ENCODE measurements around the gene NAV2.

The NAV2 gene, protein sequence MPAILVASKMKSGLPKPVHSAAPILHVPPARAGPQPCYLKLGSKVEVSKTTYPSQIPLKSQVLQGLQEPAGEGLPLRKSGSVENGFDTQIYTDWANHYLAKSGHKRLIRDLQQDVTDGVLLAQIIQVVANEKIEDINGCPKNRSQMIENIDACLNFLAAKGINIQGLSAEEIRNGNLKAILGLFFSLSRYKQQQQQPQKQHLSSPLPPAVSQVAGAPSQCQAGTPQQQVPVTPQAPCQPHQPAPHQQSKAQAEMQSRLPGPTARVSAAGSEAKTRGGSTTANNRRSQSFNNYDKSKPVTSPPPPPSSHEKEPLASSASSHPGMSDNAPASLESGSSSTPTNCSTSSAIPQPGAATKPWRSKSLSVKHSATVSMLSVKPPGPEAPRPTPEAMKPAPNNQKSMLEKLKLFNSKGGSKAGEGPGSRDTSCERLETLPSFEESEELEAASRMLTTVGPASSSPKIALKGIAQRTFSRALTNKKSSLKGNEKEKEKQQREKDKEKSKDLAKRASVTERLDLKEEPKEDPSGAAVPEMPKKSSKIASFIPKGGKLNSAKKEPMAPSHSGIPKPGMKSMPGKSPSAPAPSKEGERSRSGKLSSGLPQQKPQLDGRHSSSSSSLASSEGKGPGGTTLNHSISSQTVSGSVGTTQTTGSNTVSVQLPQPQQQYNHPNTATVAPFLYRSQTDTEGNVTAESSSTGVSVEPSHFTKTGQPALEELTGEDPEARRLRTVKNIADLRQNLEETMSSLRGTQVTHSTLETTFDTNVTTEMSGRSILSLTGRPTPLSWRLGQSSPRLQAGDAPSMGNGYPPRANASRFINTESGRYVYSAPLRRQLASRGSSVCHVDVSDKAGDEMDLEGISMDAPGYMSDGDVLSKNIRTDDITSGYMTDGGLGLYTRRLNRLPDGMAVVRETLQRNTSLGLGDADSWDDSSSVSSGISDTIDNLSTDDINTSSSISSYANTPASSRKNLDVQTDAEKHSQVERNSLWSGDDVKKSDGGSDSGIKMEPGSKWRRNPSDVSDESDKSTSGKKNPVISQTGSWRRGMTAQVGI (N-terminal part only)

DNA sequence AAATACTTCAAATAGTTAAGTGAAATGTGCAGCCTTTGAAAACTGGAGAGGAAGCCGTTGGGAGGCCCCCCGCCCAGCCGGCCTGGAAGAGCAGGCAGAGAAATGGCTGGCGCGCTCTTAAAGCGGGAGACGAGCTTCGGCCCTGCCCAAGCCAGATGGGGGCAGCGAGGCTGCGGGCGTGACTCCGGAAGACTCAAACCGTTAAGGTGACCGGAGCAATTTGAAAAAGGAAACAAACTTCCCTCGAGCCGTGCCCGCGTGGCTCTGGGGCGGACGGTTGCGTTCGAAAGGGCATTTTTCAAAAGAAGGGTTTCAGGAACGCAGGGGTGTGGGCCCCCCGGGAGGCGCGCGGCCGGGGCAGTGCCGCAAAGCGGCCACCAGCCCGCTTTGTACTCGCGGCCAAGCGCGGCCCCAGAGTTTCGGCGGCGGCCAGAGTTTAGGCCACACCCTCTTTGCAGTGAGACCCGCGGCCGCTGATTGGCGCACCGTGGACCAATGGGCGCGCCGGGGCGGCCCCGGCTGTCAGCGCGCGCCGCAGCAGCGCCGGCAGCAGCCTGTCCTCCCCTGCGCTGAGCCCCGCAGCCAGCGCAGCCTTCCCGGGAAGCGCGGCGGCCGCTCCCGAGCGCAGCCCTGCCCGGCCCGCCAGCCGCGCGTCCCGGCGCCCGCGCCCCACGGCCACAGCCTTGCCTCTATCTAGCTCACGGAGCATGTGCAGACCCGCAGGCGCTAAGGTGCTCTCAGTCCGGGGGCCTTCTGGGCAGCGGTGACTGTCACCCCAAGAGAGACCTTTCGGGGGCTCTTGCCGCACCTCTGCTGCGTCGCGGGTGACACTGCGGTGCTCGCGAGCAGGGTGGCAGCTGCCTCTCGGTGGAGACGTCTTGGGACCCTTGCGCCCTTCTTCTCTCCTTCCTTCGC, at the start of gene NAV2:
NAV2 (plus strand) TSS at position 557 of the 915 bp plus-strand sequence. CDS start 859 bp downstream, outside the sequence.
- DNase-seq = peak; percentile 80

DNA sequence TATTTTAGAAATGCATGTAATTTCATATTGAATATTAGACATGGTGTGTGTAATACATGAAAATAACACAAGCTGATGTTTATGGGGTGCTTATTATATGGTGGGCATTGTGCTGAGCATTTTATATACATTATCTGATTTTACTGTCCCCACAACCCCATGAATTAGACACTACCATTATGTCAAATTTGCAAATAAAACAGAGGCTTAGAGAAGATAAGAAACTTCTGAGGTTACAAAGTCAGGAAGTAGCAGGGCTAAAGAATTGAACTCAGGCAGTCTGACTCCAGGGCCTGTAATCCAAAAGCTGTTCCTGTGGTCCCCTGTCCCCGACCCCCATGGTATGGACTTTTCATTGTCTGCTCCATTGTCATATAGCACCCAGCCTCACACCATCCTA, 49.4 kb upstream of the NAV2 start:
- DNase-seq = no peak

DNA sequence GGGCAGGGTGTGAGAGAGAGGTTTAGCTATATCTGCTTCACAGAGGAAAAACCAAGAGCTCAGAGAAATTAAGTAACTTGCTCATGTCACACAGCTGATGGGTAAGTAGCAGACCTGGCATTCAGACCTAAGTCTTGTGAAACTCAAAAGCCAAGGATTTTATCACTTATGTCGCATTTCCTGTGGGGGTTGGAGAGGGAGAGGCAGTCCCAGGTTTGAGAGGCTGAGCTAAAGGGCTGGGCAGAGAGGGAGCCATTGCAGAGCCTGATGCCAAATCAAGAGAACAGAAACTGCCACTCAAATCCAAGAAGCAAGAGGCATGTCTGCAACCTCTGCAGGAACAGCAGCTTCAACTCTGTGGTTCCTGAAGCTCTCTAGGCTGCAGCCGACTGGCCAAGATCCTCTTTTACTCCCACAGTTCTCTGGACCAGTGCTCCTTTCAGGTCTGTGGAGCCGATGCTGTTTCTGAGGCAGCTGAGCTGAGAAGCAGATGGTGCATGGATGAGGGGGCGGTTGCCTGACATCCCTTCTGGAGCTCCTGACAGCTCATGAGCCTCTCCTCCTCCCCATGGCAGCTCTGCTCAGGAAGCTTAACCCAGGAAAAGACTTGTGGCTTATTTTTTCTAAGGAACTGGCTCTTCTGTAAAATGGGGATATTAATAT, 47.6 kb upstream of the NAV2 start:
- DNase-seq = no peak

DNA sequence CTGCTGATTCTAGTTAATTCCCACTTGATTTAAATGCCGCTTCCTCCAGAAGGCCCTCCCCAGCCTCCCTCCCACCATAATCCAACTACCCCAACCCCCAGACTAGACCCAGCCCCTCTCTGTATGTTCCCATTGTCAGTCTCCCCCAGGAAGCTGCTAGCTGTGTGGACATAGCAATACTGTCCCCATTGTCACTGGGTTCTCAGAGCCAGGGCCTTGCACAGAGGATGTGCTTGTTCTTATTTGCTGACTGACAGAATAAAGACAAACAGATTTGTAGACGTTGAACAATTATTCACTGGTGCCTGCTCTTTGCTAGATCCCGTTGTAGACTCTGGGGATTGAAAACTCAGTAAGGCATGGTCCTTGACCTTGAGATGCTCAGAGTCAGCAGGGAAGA, 45.7 kb upstream of the NAV2 start:
- no peak for DNase-seq

DNA sequence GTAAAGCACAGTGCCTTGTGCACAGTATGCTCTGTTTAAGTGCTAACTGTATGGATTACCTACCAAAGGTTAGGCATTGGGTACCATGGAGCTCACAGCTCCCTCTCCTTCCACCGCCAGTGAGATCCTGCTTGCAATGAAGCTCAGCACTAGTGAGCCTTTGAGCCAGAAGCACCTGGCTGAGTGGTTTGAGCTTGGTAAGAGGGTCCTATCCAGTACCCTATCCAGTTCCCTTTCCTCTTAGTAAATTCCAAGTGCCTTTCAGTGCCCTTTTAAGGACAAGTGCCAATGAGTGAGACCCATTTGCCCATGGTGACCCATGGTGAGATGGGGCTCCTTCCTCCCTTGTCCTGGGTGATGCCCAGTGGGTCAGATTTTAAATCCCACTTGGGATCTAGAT, 43.1 kb upstream of the NAV2 start:
- DNase-seq = no peak

DNA sequence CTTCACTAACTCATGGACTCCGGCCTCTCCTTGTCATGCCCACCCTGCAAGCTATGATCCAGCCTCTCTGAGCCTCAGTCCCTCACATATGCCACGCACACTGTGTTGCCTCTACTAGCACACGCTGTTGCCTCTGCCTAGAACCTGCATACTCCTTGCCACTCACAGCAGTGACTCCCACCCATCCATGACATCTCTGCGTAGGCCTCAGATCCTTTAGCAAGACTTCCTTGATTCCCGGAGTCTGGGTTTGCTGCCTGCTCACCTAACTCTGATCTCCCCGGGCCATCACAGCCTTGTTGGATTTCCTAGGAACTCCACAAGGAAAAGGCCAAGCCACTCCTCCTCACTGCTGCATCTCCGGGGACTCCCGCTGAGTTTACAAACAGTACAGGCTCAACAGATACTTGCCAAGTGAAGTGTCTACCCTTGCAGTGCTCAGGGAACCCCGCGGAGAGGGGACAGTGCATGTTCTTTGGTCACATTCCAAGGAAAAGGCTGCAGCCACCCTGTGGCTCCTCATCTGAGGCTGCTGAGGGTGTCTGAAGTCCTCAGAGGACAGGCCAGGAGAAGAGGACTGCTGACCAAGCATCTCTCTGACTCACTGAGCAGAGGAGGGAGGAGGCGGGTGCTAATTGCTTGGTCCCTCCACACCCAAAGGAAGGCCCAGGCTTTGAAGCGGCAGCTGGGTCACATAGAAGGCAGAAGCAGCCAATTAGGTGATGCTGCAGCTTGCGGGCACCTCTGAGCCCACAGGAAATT, 42.4 kb upstream of the NAV2 start:
- DNase-seq = no peak

DNA sequence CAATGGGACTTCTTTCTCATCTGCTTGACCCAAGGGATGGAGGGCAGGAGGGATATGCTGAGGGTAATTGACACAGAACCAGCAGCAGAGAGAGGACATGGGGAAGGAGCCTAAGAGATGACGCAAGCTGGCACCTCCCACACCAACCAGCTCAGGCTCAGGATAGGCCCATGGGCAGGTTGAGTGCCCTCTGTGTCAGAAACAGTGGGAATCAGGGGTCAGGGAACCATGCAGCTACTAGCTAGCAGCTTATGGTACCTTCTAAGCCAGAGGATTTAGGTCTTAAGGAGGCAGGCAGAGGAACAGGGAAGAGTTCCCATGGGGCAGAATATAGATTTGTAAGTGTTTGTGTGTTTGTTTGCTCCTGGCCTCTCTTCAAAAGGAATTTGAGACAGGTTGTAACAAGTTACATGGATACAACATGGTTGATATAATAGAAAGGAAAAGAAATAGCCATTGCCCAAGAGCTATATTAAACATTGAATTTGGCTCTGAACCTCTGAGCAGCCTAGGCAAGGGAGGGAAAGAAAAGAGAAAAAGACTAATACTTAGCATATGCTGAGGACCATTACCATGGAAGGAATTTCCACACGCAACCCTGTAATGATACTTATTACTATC, 39.9 kb upstream of the NAV2 start:
- no peak for DNase-seq

DNA sequence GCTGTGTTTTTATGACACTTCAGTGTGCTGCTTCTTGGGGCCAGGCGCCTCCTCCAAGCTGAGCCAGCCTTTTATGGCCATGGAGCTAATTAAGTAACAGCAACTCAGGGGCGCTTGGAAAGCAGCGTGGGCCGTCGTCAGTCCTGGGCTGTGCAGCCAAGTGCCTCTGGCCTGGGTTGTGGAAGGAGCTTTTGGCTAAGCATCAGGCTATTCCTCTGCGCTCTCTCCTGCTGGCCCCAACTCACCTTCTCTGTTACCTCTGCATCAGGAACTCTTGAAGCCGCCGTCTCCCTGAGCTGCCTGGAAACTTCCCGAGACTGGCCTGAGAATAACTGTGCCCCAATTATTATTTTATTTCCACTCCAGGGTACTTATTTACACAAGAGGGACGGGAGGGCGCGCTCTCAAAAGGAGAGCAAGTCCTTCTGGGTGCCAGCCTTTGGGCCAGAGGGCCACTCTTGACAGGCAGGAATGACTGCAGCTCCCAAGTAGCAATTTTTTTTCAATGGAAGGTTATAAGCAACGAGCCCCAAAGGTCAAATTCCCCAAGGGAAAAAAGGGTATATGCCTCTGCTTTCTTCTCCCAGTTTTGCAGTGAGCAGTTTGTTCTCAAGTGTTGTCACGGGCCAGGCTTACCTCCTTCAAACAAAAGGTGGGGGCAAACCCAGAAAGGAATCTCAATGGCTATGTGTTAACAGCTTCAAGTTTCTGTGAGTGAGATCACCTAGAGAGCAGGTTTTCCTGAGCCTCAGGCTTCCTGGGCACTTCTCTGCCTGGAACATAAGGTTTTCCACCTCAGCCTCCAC, 38.5 kb upstream of the NAV2 start:
- DNase-seq = peak; percentile 24

DNA sequence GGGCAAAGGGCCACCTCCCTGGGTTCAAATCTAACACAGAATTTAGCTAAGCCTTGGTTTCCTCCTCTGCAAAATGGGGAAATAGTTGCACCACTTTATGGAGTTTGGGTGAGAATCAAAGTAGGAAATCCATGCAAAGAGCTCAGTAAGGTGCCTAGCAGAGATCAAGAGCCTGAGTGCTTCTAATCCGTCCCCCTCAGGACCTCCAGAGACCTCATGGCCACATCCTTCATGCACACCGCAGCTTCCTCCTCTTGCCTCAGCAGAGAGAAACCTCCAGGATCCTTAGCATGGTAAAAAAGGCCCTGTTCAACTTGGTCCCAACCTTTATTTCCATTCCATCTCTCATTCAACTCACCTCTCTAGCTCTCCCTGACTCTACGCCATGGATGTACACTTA, 37.8 kb upstream of the NAV2 start:
- no peak for DNase-seq

DNA sequence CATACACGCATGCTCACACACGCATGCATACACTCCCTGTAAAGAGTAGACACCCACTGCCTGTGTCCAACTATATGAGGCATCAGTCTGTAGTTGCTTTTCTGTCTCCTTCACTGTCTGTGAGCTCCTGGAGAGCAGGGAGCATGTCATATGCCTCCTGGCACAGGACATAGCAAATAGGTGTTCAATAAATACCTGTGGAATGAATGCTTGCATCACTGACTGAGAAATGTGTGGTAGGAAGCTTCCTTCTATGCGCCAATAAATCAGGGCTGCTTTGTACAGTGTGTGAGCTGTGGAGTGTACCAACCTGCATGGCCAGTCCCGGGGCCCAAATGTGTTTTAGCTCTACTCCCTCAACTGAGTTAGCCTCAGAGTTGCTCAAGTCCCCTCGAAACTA, 37.2 kb upstream of the NAV2 start:
- no peak for DNase-seq

DNA sequence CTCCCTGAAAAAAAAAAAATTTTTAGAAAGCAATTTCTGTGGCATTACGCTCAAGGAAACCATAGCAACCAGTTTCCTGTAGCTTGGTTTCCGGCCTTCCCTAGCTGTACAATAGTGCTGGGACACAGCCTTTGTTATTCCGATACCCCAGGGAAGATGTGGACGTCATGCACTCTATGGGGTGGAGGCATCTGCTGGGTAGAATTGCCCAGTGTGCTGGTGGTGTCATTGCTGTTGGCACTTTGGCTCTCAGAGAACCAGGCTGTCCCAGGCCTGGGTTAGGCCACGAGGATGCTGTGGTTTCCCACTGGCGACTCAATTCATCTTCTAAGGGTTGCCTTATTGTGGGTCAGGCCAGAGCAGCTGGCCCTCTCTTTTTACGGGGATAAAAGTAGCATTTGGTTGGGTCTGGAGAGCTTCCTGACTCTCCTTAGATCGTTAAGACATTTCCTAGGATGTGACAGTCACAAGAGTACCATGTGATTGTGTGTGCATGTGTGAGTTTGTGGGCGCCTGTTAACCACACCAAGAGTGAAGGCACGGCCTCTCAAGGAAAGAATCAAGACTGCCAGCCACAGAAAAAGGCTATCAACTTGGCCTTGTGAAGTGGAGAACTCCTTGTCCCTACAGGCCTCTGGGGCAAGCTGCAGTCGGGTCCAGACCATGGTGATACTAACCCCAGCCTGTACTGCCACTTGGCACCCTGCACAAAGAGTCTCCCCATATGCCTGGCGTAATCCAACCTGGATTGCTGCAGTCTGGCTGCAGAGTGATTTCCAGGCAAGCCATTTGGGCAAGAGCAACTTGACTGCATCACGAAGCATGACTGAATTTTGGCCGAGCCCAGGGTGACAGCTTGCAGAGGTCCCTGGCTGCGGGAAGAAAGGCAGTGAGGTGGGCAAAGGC, 35.9 kb upstream of the NAV2 start:
- DNase-seq = no peak

DNA sequence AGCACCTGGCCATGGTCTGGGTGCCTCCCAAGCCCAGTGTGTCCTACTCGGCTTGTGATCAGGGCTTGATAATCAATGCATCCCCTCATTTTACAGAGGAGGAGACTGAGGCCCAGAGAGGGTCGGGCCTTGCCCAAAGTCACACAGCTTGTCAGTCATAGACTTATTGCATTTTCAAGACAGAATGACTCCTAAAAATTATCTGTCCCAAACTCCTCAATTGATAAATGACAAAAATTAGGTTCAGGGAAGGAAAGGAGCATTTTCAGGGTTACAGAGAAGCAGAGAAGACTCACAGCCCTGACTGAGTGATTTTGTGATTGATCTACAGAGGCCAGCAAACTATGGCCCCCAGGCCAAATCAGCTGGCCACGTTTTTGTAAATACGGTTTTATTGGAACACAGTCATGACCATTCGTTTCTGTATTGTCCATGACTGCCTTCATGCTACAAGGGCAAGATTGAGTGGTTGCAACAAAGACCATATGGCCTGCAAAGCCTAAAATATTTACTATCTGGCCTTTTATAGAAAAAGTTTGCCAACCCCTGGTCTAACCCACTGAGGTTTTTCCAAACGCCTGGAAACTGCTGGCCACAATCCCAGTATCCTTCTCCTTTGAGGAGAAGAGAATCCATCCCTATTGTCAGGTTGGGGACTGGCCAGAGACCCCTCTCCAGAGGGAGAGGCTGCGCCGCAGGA, 35.1 kb upstream of the NAV2 start:
- no peak for DNase-seq

DNA sequence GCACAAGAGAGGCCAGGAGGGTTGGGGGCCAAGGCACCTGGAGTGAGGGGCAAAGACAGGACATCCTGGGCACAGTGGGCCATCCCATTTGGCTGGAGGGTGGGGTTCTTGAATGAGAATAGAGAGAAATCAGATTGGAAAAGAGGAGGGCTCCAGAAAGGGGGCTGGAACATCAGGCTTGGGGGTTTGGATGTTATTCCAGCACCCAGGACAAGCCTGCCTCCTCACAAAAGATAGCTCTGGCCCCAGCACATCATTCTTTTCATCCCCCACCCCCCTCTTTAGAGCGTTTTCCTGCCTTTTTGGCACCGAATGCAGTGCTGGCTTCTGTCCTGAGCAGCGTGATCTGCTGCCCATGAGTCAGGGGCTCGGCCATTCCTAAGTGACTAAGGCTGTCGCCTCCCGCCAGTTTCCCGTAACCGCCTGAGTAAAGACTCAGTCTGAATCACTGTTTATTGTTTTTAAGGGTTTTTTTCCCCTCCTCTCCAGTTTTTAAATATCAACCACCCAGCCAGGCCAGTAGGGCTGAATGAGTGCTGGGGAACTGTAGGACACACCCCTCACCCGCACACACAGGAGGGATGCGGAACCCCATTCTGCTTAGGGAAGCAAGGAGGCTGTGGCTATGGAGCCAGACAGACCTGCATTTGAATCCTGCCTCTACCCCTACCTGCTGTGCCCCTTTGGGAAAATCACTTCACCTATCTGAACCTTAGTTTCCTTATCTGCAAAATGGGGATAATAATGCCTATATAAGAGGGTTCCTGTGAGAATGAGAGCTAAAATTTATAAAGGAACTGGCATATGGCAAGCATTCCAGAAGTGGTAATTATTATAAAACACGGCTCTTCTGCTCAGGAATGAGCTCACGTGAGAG, 32.4 kb upstream of the NAV2 start:
- no peak for DNase-seq

DNA sequence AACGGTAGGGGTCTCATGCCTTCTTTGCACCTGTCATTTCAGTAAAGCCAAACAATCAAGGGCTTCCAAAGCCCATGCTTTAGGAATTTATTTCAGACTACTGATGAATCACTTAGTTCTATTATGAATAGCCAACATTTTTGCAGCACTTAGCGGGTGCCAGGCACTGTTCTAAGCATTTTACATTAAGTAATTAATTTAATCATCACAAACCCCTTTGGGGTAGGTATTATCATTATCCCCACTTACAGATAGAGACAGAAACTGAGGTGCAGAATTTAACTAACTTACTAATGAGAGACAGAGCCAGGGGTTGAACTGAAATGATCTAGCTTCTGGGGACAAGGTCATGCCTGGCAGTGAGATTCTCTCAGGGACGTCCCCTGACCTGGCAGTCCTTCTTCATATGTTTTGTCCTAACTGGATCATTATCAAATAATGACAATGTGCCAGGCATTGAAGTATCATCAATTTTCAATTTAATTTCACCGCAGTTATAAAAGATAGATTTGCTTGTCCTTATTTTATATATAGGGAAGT, 31.7 kb upstream of the NAV2 start:
- DNase-seq = no peak

DNA sequence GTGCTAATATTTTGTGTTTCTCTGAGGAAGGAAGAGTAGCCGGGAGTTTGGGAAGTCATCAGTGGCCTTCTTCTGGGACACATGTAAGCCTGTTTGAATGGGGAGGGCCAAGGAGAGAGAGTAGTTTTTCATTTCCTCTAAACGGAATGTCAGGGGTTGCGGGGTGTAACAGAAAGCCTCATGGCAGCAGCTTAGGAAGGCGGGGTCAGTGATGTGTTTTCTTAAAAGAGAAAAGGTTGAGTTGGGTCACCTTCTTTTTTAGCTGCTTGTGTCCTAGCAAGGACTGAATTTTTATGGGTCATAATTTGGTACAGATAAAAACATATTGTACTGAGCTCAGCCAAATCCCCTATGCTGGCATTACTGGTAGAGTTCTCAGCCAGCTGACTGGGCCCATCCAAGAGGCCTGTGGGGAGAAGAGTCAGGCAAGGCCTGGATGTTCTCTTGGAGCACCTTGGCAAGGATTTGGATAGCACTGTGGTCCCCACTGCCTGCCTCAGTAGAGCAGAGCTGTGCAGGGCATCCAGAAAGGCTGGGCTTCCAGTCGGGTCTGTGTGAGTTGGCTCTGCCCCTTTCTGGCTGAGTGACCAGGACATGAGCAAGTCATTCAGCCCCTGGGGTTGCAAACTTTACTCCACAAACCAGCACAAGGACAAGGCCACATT, 29.4 kb upstream of the NAV2 start:
- no peak for DNase-seq

DNA sequence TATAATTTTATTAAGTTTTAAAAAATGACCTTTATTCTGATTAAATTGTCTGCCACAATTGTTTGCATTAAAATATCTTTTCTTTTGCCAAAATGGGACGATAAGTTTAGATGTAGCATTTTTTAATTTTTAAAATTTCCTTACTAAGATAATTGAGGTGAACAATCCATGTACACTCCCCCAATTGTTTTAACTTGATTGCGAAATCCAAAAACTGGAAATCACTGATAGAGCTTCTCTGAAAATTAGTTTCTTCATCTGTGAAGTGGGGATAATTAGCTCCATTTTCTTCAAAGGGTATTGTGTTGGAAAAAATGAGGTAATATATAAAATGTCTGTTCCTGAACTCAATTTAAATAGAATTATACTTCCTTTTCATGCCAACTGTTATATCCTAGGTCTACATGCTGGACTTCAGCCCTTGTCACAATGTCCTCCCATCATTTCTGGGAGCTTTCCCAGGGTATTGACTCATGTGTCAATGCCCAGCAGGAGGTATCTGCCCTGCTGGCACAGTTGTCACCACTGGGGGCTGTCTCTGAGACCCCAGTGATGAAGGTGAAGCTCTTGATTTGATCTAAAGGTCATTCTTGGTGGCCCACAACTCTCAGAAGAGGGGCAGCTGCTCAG, 28.7 kb upstream of the NAV2 start:
- no peak for DNase-seq

All from NCI-H510A (cell line).